ENCODE measurements around the gene ZBTB1.
A peak's percentile ranks its signal among the peaks of the same experiment; 100 is the strongest.
"Not testable (repeated sequence)": the region's sequence is repeated elsewhere in the genome, so short reads cannot be mapped to it uniquely, and the experiment has no call there.

Gene ZBTB1

GRCh38 chr14:64508215-64508776 is 3.7 kb downstream of the ZBTB1 start:
- no CpG with 5 or more reads among the region's 1 CpG for WGBS (ENCODE audit: insufficient coverage, insufficient read length)
- Histone ChIP-seq H3K27me3 (ENCODE audit: control insufficient read depth, insufficient read depth, low read length) (no peaks in the 10 kb centered on the region), H3K36me3 (ENCODE audit: control insufficient read depth, insufficient read depth, low read length) (no peaks in the 10 kb centered on the region), H3K4me3 (ENCODE audit: low read length) (no peak overlapping the region), H3K9me3 (ENCODE audit: control insufficient read depth, insufficient read depth, low read length) (no peaks in the 10 kb centered on the region), H3K4me1 (ENCODE audit: control insufficient read depth, insufficient read depth, low read length) (peaks cover 2% of the 10 kb centered on the region; the same call in 1 of the 2 replicates), H3K27ac (ENCODE audit: low read length) (no peak overlapping the region)
- DNase-seq (ENCODE audit: low read depth, low spot score): no peak

GRCh38 chr14:64509036-64509435 is 4.5 kb downstream of the ZBTB1 start:
- DNase-seq (ENCODE audit: low read depth, low spot score): no peak
- H3K27ac ChIP-seq (ENCODE audit: low read length): no peak overlapping the region
- no peaks in the 10 kb centered on the region for H3K36me3 ChIP-seq (ENCODE audit: control insufficient read depth, insufficient read depth, low read length)
- no peaks in the 10 kb centered on the region for H3K9me3 ChIP-seq (ENCODE audit: control insufficient read depth, insufficient read depth, low read length)
- H3K27me3 ChIP-seq (ENCODE audit: control insufficient read depth, insufficient read depth, low read length): no peaks in the 10 kb centered on the region
- peaks cover 2% of the 10 kb centered on the region; the same call in 1 of the 2 replicates for H3K4me1 ChIP-seq (ENCODE audit: control insufficient read depth, insufficient read depth, low read length)
- WGBS (ENCODE audit: insufficient coverage, insufficient read length): no CpG with 5 or more reads among the region's 8 CpGs
- no peak overlapping the region for H3K4me3 ChIP-seq (ENCODE audit: low read length)

- Histone ChIP-seq H3K4me1 (ENCODE audit: control insufficient read depth, insufficient read depth, low read length) (peaks cover 2% of the 10 kb centered on the region; the same call in 1 of the 2 replicates), H3K4me3 (ENCODE audit: low read length) (no peak overlapping the region), H3K36me3 (ENCODE audit: control insufficient read depth, insufficient read depth, low read length) (no peaks in the 10 kb centered on the region), H3K27ac (ENCODE audit: low read length) (no peak overlapping the region), H3K9me3 (ENCODE audit: control insufficient read depth, insufficient read depth, low read length) (no peaks in the 10 kb centered on the region), H3K27me3 (ENCODE audit: control insufficient read depth, insufficient read depth, low read length) (no peaks in the 10 kb centered on the region)
- peak; percentile 57 for DNase-seq (ENCODE audit: low read depth, low spot score)
- no CpG with 5 or more reads among the region's 4 CpGs for WGBS (ENCODE audit: insufficient coverage, insufficient read length)
Measured at GRCh38 chr14:64510825-64511671, 6.5 kb downstream of the ZBTB1 start.

- 100% methylated on average over 1 of the region's 2 CpGs for WGBS (ENCODE audit: insufficient coverage, insufficient read length)
- no peaks in the 10 kb centered on the region for H3K9me3 ChIP-seq (ENCODE audit: control insufficient read depth, insufficient read depth, low read length)
- H3K4me1 ChIP-seq (ENCODE audit: control insufficient read depth, insufficient read depth, low read length): peaks cover 2% of the 10 kb centered on the region; the same call in 1 of the 2 replicates
- no peak overlapping the region for H3K27ac ChIP-seq (ENCODE audit: low read length)
- no peaks in the 10 kb centered on the region for H3K27me3 ChIP-seq (ENCODE audit: control insufficient read depth, insufficient read depth, low read length)
- H3K36me3 ChIP-seq (ENCODE audit: control insufficient read depth, insufficient read depth, low read length): no peaks in the 10 kb centered on the region
- no peak overlapping the region for H3K4me3 ChIP-seq (ENCODE audit: low read length)
- DNase-seq (ENCODE audit: low read depth, low spot score): no peak
Measured at GRCh38 chr14:64513271-64513670, 8.7 kb downstream of the ZBTB1 start.

GRCh38 chr14:64515053-64515452 is 10.5 kb downstream of the ZBTB1 start:
- no peak overlapping the region for H3K4me3 ChIP-seq (ENCODE audit: low read length)
- H3K27me3 ChIP-seq (ENCODE audit: control insufficient read depth, insufficient read depth, low read length): no peaks in the 10 kb centered on the region
- DNase-seq (ENCODE audit: low read depth, low spot score): no peak
- no peak overlapping the region for H3K27ac ChIP-seq (ENCODE audit: low read length)
- no peaks in the 10 kb centered on the region for H3K4me1 ChIP-seq (ENCODE audit: control insufficient read depth, insufficient read depth, low read length)
- H3K36me3 ChIP-seq (ENCODE audit: control insufficient read depth, insufficient read depth, low read length): no peaks in the 10 kb centered on the region
- H3K9me3 ChIP-seq (ENCODE audit: control insufficient read depth, insufficient read depth, low read length): no peaks in the 10 kb centered on the region
- WGBS (ENCODE audit: insufficient coverage, insufficient read length): no CpG with 5 or more reads among the region's 1 CpG

GRCh38 chr14:64516969-64517368 is 12.4 kb downstream of the ZBTB1 start:
- Histone ChIP-seq H3K27me3 (ENCODE audit: control insufficient read depth, insufficient read depth, low read length) (no peaks in the 10 kb centered on the region), H3K4me3 (ENCODE audit: low read length) (no peak overlapping the region), H3K27ac (ENCODE audit: low read length) (no peak overlapping the region), H3K36me3 (ENCODE audit: control insufficient read depth, insufficient read depth, low read length) (no peaks in the 10 kb centered on the region), H3K4me1 (ENCODE audit: control insufficient read depth, insufficient read depth, low read length) (no peaks in the 10 kb centered on the region), H3K9me3 (ENCODE audit: control insufficient read depth, insufficient read depth, low read length) (no peaks in the 10 kb centered on the region)
- WGBS (ENCODE audit: insufficient coverage, insufficient read length): no CpG with 5 or more reads among the region's 1 CpG
- DNase-seq (ENCODE audit: low read depth, low spot score): no peak

- H3K27ac ChIP-seq (ENCODE audit: low read length): not testable (repeated sequence)
- WGBS (ENCODE audit: insufficient coverage, insufficient read length): no CpG with 5 or more reads among the region's 6 CpGs
Measured at GRCh38 chr14:64517667-64518066, 13.1 kb downstream of the ZBTB1 start.

GRCh38 chr14:64518229-64518628 is 13.7 kb downstream of the ZBTB1 start:
- Histone ChIP-seq H3K4me3 (ENCODE audit: low read length) (no peak overlapping the region), H3K4me1 (ENCODE audit: control insufficient read depth, insufficient read depth, low read length) (no peaks in the 10 kb centered on the region), H3K27ac (ENCODE audit: low read length) (no peak overlapping the region), H3K27me3 (ENCODE audit: control insufficient read depth, insufficient read depth, low read length) (no peaks in the 10 kb centered on the region), H3K9me3 (ENCODE audit: control insufficient read depth, insufficient read depth, low read length) (no peaks in the 10 kb centered on the region), H3K36me3 (ENCODE audit: control insufficient read depth, insufficient read depth, low read length) (peaks cover 3% of the 10 kb centered on the region; the same call in 1 of the 2 replicates)
- no CpG with 5 or more reads among the region's 4 CpGs for WGBS (ENCODE audit: insufficient coverage, insufficient read length)
- no peak for DNase-seq (ENCODE audit: low read depth, low spot score)

More at GRCh38 chr14:64517667-64518066, 13.1 kb downstream of the ZBTB1 start:
- not testable (repeated sequence) for H3K36me3 ChIP-seq (ENCODE audit: control insufficient read depth, insufficient read depth, low read length); H3K27me3 ChIP-seq (ENCODE audit: control insufficient read depth, insufficient read depth, low read length); H3K4me3 ChIP-seq (ENCODE audit: low read length); H3K4me1 ChIP-seq (ENCODE audit: control insufficient read depth, insufficient read depth, low read length); H3K9me3 ChIP-seq (ENCODE audit: control insufficient read depth, insufficient read depth, low read length); DNase-seq (ENCODE audit: low read depth, low spot score)

- no peak for DNase-seq (ENCODE audit: low read depth, low spot score)
- H3K27ac ChIP-seq (ENCODE audit: low read length): no peak overlapping the region
- H3K9me3 ChIP-seq (ENCODE audit: control insufficient read depth, insufficient read depth, low read length): no peaks in the 10 kb centered on the region
- peaks cover 3% of the 10 kb centered on the region; the same call in 1 of the 2 replicates for H3K36me3 ChIP-seq (ENCODE audit: control insufficient read depth, insufficient read depth, low read length)
- H3K27me3 ChIP-seq (ENCODE audit: control insufficient read depth, insufficient read depth, low read length): no peaks in the 10 kb centered on the region
- H3K4me1 ChIP-seq (ENCODE audit: control insufficient read depth, insufficient read depth, low read length): no peaks in the 10 kb centered on the region
- H3K4me3 ChIP-seq (ENCODE audit: low read length): no peak overlapping the region
- no CpG with 5 or more reads among the region's 4 CpGs for WGBS (ENCODE audit: insufficient coverage, insufficient read length)
Measured at GRCh38 chr14:64520699-64521098, 16.1 kb downstream of the ZBTB1 start.

GRCh38 chr14:64522591-64523355 is 18.2 kb downstream of the ZBTB1 start:
- no CpG with 5 or more reads among the region's 9 CpGs for WGBS (ENCODE audit: insufficient coverage, insufficient read length)
- Histone ChIP-seq H3K36me3 (ENCODE audit: control insufficient read depth, insufficient read depth, low read length) (peaks cover 3% of the 10 kb centered on the region; the same call in 1 of the 2 replicates), H3K4me1 (ENCODE audit: control insufficient read depth, insufficient read depth, low read length) (no peaks in the 10 kb centered on the region), H3K27ac (ENCODE audit: low read length) (no peak overlapping the region), H3K4me3 (ENCODE audit: low read length) (no peak overlapping the region), H3K27me3 (ENCODE audit: control insufficient read depth, insufficient read depth, low read length) (no peaks in the 10 kb centered on the region), H3K9me3 (ENCODE audit: control insufficient read depth, insufficient read depth, low read length) (no peaks in the 10 kb centered on the region)
- DNase-seq (ENCODE audit: low read depth, low spot score): no peak

All from iPS DF 6.9 (cell line).